Neural crest cell (in vitro differentiated cells): ENCODE measurements around the gene SLC12A7. TPM values are rescaled to one million over a fixed set of nuclear protein-coding genes. Genes with fewer than 3 reads are reported as not detected.

Experiments used
- DNase-seq: peaks from one replicate; pipeline ENCODE4 v3.0.0; 2021; ENCODE audit warnings: low read depth, mixed read lengths, low spot score
- H3K27ac Mint-ChIP-seq: one replicate; pipeline ENCODE4 v1.8.0; 2021; ENCODE audit warnings: mild to moderate bottlenecking, mixed read lengths; ENCODE audit not compliant: unreplicated experiment
- H3K27me3 Mint-ChIP-seq: 2 replicates; pipeline ENCODE4 v1.8.0; 2021; ENCODE audit warnings: low read depth, mild to moderate bottlenecking, mixed read lengths
- H3K36me3 Mint-ChIP-seq: 2 replicates; pipeline ENCODE4 v1.8.0; 2021; ENCODE audit warnings: low read depth, mild to moderate bottlenecking, mixed read lengths
- H3K4me1 Mint-ChIP-seq: 2 replicates; pipeline ENCODE4 v1.8.0; 2021; ENCODE audit warnings: mixed read lengths
- H3K4me3 Mint-ChIP-seq: one replicate; pipeline ENCODE4 v1.8.0; 2021; ENCODE audit warnings: mild to moderate bottlenecking, mixed read lengths
- H3K9me3 Mint-ChIP-seq: 2 replicates; pipeline ENCODE4 v1.8.0; 2021; ENCODE audit warnings: mixed read lengths
- CTCF ChIP-seq: fragments of 200-600 bp; sonication (generic); conservative IDR thresholded peaks from 2 replicates; pipeline ENCODE4 v1.5.0; 2021; ENCODE audit warnings: antibody characterized with exemption, mild to moderate bottlenecking
- total RNA-seq: library from RNA; stranded (reverse); gene quantifications from 2 replicates; pipeline ENCODE4 v1.2.1, GENCODE V29; 2021

Gene SLC12A7
- total RNA-seq, 1 donor from 2014 or later, result 40.7 TPM

- Mint-ChIP-seq H3K4me3 (no peak overlapping the region), H3K4me1 (peaks cover 10% of the 10 kb centered on the region), H3K27ac (no peak overlapping the region), H3K9me3 (no peaks in the 10 kb centered on the region), H3K27me3 (peaks cover 61% of the 10 kb centered on the region), H3K36me3 (no peaks in the 10 kb centered on the region)
- DNase-seq, result no peak
- TF ChIP-seq CTCF, result no peak
Measured at GRCh38 chr5:1156754-1157460, 45.0 kb upstream of the SLC12A7 start.

- Mint-ChIP-seq H3K9me3 (no peaks in the 10 kb centered on the region), H3K27ac (no peak overlapping the region), H3K4me1 (peaks cover 10% of the 10 kb centered on the region), H3K36me3 (no peaks in the 10 kb centered on the region), H3K27me3 (peaks cover 61% of the 10 kb centered on the region), H3K4me3 (no peak overlapping the region)
- peak; percentile 25 for DNase-seq
- TF ChIP-seq CTCF, result no peak
Measured at GRCh38 chr5:1156033-1156753, 44.3 kb upstream of the SLC12A7 start.

- Mint-ChIP-seq H3K27me3 (peaks cover 61% of the 10 kb centered on the region), H3K9me3 (no peaks in the 10 kb centered on the region), H3K36me3 (no peaks in the 10 kb centered on the region), H3K4me1 (peaks cover 11% of the 10 kb centered on the region), H3K4me3 (no peak overlapping the region), H3K27ac (no peak overlapping the region)
- no peak for TF ChIP-seq CTCF
- no peak for DNase-seq
Measured at GRCh38 chr5:1155191-1156032, 43.5 kb upstream of the SLC12A7 start.

- H3K4me3 Mint-ChIP-seq, result no peak overlapping the region
- no peaks in the 10 kb centered on the region for H3K36me3 Mint-ChIP-seq
- peaks cover 16% of the 10 kb centered on the region for H3K4me1 Mint-ChIP-seq
- DNase-seq, result no peak
- H3K9me3 Mint-ChIP-seq, result no peaks in the 10 kb centered on the region
- H3K27ac Mint-ChIP-seq, result no peak overlapping the region
- H3K27me3 Mint-ChIP-seq, result peaks cover 45% of the 10 kb centered on the region
- no peak for TF ChIP-seq CTCF
Measured at GRCh38 chr5:1153428-1153827, 41.6 kb upstream of the SLC12A7 start.

- Mint-ChIP-seq H3K9me3 (no peaks in the 10 kb centered on the region), H3K4me1 (peaks cover 16% of the 10 kb centered on the region), H3K4me3 (no peak overlapping the region), H3K27me3 (peaks cover 39% of the 10 kb centered on the region), H3K36me3 (no peaks in the 10 kb centered on the region), H3K27ac (no peak overlapping the region)
- TF ChIP-seq CTCF, result no peak
- no peak for DNase-seq
Measured at GRCh38 chr5:1152771-1153282, 41.0 kb upstream of the SLC12A7 start.
